GM20431 (cell line): ENCODE measurements around the gene CLDN2.
"Not testable (repeated sequence)": the region's sequence is repeated elsewhere in the genome, so short reads cannot be mapped to it uniquely, and the experiment has no call there.

Source experiments
- in situ Hi-C: fragments of 300-500 bp; cut with MseI, MboI; formaldehyde crosslinking; loops from one replicate; pipeline ENCODE4 v1.15.0; 2020; ENCODE audit warnings: low sequenced_read_pairs; ENCODE audit not compliant: unreplicated experiment

CLDN2 gene

GRCh38 chrX:106955004-106955772 lies 35.0 kb downstream of the CLDN2 start:
- in situ Hi-C loops: no loop called here

DNA sequence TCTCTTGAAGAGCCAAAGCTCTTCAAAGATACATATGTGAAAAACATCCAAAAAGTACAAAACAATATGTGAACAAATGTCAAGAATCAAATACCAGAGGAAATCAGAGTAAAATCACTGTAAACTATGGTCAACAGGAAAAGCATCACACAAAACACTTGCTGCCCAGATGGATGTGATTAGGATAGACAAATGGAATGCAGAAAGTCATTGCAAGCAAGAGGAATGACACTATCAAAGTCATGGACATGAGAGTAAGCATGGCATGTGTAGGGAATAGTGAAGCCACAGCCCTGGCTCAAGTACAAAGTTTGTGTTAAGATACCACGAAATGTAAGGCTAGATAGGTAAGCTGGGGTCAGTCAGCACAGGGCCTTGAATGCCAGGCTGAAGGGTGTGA lies 37.7 kb downstream of the CLDN2 start:
- in situ Hi-C loops: no loop called here

- in situ Hi-C loops: no loop called here
Measured at GRCh38 chrX:106959901-106960300, 39.7 kb downstream of the CLDN2 start.

- in situ Hi-C loops: no loop called here
Measured at GRCh38 chrX:106963111-106963510, 42.9 kb downstream of the CLDN2 start.

- in situ Hi-C loops: no loop called here
Measured at GRCh38 chrX:106964290-106964689, 44.1 kb downstream of the CLDN2 start.

GRCh38 chrX:106966547-106966946 lies 46.3 kb downstream of the CLDN2 start:
- in situ Hi-C loops: not testable (repeated sequence)

GRCh38 chrX:106972896-106973295 lies 52.7 kb downstream of the CLDN2 start:
- in situ Hi-C loops: no loop called here

DNA sequence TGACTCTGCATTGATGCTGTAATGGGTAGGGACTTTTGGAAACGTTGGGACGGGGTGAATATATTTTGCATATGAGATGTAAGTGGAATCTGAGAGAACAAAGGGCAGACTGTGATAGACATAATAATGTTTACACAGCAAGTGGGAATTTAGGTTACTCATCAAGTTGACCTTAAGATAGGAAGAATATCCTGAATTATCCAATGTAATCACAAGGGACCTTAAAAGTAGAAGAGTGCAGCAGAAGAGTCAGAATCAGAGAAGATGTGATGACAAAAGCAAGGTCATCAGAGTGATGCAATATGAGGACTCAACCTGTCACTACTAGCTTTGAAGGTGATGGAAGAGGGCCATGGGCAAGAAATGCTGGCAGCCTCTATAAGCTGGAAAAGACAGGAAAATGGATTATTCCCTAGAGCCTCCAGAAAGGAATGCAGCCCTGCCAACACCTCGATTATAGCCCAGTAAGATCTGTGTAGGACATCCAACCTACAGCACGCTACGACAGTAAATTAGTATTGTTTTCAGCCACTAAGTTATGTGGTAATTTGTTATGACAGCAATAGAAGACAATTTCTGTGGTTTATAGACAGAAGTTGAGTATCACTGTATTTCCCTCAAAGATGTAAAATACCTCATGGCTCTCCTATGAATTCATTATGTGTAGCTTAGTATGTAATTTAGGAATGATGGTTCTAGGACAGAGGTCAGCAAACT lies 53.4 kb downstream of the CLDN2 start:
- in situ Hi-C loops: no loop called here

DNA sequence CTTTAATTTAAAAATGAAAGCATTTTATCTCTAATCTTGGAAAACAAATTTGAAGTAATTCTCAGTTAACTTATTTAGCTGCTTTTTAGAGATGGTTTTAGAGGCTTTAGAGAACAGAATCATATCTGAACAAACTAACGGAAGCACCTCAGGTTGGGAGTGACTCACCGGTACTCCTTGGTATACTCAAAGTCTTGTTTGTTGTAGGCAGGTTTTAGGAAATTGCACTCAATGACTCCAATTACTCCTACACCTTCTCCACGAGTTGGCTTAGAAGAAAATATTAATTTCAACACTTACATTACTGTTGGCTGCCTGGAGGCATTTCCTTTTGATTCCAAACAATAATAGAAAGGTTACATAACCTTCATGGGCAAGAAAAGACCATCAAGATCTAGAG lies 56.2 kb downstream of the CLDN2 start:
- in situ Hi-C loops: no loop called here
